ENCODE data around the gene PDPN.
"Not testable (repeated sequence)": the region's sequence is repeated elsewhere in the genome, so short reads cannot be mapped to it uniquely, and the experiment has no call there.

Gene PDPN, protein sequence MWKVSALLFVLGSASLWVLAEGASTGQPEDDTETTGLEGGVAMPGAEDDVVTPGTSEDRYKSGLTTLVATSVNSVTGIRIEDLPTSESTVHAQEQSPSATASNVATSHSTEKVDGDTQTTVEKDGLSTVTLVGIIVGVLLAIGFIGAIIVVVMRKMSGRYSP

DNA sequence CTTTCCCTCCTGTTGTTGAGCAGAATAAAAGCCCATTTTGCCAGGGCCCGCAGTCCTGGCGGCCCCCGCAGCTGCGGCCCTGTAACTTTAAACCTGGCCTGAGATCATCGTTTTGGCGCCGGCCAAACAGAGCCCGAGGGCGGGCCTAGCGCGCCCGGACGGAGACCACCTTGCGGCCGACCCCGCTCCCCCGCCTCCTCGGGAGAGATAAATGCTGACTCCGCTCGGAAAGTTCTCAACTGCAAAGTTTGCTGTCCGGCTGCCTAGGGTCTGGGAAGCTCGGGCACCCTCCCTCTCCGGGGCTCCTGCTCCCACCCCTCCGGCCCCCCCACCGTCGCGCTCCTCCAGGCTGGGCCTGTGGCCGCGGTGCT is at the start of gene PDPN:
PDPN (plus strand) TSS at position 238 of the 371 bp plus-strand sequence. CDS start 202 bp downstream, outside the sequence.
- DNase-seq, result no peak

DNA sequence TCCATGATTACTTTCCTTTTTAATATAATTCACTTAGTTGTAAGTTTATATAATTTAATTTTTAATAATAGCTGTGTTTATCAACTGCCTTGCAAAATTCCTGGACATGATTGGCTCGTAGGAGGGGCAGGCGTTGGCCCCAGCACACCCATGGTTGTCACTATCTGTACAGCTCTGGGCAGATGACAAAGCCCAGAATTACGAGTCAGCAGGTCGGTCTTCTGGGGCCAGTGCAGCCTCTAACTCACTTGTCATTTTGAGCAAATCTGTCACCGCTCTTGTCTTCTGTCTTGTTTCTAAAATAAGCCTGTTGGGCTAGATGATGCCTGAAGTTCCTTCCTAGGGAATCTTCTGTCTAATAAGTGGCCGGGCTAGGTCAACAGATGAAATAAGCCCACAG is 48.4 kb upstream of the PDPN start:
- DNase-seq, result no peak

DNA sequence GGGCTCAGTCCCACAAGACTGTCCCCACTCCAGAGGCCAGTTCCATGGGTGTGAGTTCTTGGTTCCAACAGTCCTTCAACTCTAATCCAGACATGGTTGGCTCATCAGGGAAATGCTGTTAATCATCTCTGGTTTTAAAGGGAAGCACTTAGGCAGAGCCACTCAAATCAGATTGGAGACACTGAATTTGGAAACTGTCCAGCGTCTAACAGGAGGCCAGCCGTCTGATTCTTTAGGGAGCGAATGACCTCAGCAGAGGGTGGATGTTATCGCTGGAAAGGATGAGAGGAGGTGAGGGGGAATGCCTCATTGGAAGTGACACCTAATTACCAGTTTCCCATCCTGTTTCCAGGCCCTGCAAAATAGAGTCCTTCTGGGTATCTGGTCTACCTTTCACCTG is 47.1 kb upstream of the PDPN start:
- no peak for DNase-seq

DNA sequence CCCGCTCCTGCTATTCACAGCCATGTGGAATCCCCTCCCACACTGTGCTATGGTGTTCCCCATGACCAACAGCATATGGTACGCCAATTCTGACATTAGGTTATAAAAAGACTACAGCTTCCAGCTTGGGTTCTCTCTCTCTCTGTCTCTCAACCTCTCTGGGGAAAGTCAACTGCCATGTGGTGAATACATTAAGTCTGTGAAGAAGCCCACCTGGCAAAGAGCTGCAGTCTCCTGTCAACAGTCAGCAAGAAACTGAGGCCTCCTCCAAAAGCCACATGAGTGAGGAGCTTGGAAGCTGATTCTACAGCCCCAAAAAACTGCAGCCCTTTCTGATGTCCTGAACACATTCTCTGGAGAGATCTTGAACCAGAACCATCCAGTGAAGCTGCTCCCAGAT is 44.8 kb upstream of the PDPN start:
- DNase-seq, result no peak

DNA sequence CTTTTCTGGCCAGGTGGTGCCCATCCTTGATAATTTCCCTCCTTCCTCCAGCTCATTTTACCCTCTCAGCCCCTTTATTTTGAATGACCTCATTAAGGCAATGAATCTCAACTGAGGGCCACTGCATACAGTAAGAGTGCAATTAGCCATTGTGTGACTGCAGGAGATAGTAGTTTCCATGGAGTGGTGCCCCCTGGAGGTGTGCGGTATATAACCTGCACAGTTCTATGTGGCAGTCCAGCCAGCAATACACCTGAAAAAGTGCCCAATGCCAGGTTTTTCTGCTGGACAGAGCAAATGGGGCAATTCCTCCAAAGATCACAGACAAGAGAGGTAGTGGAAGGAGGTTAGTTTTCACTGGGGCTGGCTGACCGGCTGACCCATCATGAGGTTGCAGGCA is 43.9 kb upstream of the PDPN start:
- no peak for DNase-seq

DNA sequence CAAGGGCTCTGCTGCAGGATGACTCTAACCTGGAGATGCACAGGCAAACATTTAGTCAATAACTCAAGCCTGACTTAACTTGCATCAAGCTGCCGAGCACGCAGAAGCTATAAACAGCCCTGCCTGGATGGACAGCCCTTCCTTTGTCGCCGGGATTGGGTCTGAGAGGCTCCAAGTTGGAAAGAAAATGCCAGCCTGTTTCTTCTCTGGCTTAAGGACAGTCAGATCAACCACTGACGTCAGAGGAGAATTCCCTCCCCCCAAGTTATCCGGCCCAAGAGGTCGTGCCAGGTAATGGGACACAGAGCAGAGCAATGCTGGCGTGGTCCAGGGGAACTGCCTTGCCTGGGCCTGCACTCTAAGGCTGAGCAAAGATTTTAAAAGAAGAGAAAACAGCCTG is 42.8 kb upstream of the PDPN start:
- no peak for DNase-seq

DNA sequence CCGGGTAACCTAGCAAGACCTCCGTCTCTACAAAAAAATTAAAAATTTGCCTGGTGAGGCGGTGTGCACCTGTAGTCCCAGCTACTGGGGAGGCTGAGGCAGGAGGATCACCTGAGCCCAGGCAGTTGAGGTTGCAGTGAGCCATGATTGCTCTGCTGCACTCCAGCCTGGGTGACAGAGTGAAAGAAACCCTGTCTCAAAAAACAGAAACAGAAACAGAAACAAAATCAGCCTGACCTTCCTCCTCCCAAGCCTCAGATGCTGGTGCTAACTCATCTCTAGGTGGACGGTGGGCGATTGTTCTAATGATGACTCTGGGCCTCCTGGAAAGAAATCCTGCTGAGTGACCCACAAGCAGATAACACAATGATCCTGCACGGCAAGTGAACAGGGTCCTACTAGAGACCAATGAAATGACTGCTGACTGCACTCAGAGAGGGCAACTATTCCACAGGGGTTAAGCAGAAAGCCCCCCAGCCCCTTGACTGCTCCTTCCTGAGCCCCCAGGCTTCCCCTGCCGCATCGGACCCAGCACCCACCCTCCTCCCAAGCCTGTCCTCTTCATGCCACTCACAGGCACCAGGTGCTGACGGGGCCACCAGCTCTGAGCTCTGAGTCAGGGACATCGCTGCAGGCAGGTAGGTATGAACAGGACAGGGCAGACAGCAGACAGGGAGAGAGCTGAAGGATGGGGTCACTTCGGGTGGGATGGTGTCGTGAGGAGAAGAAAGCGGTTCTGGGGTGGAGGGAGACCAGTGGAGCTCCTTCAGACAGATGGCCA is 42.0 kb upstream of the PDPN start:
- DNase-seq, result no peak

DNA sequence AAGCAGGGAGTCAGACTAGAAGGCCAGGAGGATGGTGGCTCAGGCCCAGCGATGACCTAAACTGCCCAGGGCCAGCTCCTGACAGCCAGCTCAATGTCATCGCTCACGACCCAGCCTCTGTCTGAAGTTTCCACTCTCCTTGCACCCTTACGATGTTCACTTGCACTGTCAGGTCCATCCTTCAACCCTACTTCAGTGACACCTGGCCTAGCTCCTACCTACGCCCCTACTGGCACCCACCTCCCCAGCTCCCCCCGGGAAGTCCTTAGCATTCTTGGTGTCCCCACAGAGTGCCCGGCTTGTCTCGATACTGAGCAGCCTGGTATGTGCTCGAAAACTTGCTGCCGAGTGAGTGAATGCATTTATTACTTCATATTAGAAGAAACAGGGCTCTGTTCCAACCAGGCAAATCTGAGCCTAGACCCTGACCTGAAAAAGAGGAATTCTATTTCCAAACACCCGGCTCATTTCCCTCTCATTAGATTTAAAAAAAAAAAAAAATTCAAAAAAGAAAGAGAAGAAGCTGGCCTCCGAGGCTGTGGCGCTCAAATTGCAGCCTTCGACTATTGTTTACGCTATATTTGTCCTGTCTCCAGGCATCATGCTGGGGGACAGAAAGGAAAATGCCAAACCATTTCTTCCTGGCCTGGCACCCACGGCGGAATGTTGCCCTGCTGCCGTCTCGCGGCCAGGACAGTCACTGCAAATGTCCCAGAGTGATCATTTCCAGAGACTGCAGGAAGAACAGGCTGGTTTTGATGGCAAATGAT is 40.0 kb upstream of the PDPN start:
- DNase-seq, result no peak

DNA sequence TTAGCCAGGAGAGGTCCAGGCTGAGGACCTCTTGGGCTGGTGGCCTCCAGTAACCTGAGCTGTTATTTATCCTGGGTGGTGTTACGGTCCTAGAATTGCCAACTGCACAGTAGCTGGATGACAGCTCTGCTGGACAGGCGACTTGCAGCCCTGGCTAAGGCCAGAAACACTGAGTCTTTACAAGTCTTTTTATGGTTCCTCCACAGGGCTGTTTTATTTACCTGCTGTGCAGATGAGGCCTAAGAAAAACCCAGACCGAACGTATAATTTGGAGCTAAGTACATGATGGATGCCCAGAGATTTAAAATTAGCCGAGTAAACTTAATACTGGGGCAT is 39.4 kb upstream of the PDPN start:
- no peak for DNase-seq

DNA sequence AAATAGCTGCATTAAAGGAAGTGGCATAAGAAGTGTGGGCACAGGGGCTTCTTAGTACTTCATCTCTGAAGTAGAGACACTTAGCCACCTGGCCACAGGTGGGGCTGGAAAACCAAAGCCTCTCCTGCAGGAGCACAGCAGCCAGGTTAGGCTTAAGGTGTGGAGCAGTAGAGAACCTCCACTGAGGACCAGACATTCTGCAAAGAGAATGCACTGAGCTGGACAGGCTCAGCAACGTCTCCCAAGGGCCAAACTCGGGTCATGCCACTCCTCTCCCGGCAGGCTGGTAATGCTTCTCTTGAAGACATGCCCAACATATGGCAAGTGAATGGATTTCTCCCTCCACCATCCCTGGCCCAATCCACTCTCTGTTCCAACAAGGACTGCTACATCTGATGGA is 36.8 kb upstream of the PDPN start:
- no peak for DNase-seq

DNA sequence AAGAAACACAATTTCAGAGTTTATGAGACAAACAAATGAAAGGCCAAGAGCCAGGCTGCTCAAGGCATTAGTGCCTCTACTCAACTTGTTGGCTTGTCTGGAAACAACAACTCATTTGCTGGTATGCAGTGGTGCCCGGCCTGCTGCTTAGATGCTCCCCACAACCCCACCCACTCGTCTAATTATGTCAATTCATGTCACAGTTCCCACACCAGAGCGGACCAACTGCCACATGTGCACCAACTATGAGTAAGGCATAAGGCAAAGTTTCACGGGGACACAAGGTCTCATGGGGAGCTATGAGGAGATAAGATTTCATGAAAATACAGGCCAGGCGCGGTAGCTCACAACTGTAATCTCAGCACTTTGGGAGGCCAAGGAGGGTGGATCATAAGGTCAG is 35.4 kb upstream of the PDPN start:
- DNase-seq, result no peak

DNA sequence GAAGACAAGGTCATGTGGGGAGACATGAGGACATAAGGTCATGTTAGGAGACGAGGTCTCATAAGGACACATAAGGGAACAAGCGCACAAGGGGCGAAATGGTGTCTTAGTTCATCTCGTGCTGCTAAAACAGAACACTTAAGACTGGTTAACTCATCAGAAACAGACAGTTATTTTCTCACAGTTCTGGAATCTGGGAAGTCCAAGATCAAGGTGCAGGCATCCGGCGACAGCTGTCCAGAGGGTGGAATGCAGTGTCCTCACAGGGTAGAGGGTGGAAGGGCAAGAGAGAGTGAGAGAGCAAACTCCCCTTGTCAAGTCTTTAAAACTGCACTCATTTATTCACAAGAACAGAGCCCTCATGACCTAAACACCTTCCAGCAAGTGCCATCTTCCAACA is 34.6 kb upstream of the PDPN start:
- no peak for DNase-seq

DNA sequence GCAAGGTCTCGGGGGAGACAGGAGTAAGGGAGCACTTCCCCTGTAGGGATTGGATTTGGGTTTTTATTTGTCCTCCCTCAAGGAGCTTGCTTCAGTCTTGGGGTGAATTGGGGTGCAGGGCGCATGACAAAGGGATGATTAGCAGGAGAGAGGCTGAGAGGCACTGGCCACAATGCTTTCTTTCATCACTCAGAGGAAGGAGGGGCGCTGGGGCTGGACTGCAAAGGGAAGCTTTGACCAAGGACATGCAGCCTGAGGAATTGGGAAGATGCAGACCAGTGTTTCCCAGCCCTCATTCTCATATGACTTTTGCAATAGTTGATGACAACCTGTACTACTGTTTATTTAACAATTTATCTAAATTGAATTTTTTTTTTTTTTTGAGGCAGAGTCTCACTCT is 34.1 kb upstream of the PDPN start:
- DNase-seq, result no peak

DNA sequence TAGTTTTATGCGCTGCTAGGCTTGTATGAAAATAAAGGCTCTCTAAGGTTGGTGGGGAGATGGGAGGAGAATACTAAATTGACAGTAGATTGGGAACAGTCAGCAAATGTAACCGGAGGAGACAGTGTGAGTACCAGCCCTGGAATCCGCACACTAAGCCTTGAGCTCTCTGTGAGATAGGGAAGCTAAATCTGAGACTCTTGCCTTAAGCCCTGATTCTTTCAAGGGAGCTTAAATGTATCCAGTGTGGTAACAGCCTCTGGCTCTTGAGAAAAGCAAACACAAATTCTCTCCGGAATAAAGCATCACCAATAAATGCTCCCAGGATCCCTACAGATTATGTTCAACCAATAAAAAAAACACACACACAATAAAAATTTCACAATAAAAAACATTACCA is 33.0 kb upstream of the PDPN start:
- DNase-seq, result no peak

DNA sequence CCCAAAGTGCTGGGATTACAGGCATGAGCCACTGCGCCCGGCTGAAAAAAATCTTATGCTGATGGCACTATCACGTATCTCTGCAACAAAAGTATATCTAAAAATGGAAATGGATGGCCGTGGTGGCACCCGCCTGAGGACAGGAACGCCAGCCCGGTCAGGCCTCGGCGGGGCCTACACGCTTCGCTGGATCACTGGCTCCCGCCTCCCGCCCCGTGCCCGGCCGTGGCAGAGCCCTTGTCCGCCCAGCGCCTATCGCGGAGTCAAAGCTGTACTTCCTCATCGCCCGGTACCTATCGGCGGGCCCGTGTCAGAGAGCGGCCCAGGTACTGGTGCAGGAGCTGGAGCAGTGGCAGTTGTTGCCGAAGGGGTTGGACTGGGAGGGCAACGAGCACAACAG is 28.8 kb upstream of the PDPN start:
- no peak for DNase-seq

DNA sequence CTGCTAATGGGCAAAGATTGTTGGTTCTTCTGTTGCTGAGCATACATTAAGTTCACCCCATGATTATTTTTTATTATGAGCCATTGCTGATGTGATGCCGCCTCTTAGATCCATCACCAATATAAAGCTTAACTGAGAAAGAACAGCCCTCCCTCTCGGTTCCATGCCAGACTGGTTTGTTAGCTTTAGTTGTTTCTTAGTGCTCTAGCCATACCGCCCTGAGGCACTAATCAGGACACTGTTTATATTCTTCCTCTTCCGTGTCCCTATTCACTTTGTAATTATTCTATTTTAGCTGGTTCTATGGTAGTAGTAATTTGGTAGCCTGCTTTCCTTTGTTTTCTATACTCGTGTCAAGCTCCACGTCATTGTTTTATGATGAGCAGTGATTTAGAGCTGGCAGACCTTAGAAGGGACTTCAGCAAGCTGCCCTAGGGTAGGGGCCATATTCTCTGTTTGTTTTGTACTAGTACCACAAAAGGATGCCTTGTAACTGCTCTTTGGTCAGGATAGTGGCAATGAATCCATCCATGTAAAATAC is 27.3 kb upstream of the PDPN start:
- no peak for DNase-seq

DNA sequence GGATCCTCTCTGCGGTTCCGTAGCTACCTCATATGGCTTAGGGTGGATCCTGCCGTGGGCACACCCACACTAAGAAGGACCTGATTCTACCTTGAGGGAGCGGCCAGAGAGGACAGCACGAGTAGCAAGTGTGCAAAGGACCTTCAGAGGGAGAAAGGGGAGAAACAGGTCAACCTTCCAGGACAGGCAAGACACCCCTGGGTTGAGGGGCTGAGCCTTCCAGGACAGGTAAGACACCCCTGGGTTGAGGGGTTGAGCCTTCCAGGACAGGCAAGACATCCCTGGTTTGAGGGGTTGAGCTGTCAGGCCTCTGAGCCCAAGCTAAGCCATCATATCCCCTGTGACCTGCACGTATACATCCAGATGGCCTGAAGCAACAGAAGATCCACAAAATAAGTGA is 23.1 kb upstream of the PDPN start:
- no peak for DNase-seq

DNA sequence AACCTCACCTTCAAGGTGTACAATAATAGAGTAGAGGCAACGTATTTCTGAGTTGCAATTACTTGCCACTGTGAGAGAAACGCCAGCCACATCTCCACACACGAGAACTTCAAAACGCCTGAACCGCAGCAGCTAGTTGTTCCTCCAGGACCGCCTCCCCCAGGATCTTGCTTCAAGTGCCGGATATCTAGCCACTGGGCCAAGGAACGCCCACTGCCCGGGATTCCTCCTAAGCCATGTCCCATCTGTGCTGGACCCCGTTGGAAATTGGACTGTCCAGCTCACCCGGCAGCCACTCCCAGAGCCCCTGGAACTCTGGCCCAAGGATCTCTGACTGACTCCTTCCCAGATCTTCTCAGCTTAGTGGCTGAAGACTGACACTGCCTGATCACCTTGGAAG is 20.7 kb upstream of the PDPN start:
- DNase-seq, result not testable (repeated sequence)

DNA sequence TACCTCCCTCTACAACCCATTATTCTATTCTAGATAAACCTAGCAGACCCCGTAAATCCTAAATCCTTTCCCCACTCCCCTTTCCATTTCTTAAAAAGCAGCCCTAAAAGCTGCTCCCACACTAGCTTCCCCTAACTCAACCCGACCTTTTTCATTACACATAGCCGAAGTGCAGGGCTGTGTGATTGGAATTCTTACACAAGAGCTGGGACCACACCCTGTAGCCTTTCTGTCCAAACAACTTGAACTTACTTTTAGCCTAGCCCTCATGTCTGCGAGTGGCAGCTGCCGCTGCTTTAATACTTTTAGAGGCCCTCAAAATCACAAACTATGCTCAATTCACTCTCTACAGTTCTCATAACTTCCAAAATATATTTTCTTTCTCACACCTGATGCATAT is 19.6 kb upstream of the PDPN start:
- no peak for DNase-seq

DNA sequence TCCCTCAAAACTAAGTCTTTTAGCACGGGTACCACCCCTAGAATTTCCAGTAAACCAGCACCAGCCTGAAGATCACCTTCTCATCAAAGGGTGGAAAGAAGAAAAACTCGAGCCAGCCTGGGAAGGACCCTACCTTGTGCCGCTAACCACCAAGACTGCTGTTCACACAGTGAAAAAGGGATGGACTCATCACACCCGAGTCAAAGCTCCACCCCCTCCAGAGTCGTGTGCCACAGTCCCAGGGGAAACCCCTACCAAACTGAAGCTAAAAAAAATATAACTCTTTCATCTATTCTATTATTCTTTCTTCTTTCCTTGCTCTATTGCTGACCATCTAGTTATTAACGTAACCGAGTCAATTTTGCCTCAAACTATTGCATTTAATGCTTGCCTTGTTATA is 13.2 kb upstream of the PDPN start:
- not testable (repeated sequence) for DNase-seq

DNA sequence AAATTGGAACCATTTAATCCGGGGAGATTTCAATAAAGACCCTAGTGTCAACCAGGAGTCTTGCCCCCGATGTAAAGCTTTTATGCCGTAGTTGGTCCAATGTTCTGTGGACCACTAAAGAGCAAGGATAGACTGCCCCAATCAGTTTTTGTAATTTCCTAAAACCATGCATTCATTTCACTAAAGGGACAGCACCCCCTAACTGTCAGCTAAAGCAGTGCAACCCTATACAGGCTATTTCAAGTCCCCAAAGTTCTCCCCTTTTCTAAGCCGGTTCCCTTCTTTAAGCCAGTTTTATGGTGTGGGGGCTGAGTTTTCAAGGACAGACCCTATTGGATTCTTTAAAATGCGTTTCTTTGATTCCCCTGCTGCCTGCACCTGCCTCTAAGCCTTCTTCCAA is 12.7 kb upstream of the PDPN start:
- no peak for DNase-seq

DNA sequence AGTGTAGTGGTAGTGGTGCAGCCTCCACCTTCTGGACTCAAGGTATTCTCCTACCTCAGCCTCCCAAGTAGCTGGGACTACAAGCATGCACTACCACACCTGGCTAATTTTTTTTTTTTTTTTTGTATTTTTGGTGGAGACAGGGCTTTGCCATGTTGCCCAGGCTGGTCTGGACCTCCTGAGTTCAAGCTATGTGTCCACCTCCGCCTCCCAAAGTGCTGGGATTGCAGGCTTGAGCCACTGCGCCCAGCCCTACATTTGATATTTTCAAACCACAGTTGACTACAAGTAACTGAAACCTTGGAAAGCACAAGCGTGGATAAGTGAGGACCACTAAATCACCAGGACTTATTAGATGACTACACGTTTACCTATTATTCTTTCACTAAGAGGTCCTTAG is 10.0 kb upstream of the PDPN start:
- DNase-seq, result no peak

DNA sequence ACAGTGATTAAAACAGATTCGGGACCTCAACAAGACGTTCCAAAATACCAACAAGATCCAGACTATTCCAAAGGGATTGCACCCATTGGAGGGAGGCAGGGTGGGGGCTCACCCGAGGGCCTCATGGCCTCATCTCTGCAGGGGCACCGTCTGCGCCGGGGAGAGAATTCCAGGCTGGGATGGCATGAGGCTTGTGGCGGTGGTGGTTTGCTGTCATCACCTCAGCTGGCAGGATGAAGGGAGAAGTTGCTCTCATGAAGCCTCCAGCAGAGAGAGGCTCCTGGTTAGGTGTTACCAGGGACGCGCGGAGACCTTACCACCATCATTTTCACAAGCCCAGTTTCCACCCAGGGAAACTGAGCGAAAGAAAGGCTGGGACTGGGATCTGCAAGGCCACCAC is 6.7 kb upstream of the PDPN start:
- DNase-seq, result no peak

DNA sequence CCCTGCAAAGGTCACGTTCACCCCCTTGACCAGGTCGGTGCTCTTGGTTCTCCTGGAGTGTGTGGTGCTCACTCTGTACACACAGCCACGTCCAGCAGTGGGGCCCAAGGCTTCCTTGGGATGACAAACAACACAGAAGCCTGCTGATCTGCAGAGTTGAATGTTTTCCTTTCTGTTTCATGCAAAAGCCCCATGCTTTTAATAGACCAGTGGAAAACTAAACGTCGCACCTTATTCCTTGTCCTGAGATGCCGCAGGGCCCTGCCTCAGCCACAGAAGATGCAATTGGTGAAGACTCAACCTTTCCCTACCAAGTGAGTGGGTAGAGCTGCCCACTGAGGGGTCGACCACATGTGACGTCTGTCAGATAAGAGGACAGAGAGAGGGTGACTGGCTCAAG is 5.8 kb upstream of the PDPN start:
- no peak for DNase-seq

Data from CD4-positive, alpha-beta T cell treated with Interleukin-21 for 1 hour (primary cell).